HEK293 (cell line): ENCODE measurements around the gene SELENOF.

Source experiments
- CTCF ChIA-PET: fragments of 350-600 bp; formaldehyde crosslinking; extraction: SDS; loops from one replicate; lab custom pipeline; 2021; ENCODE audit warnings: antibody characterized with exemption; lab: Yijun Ruan, JAX
- POLR2A ChIA-PET: fragments of 300-600 bp; formaldehyde crosslinking; extraction: SDS; loops from one replicate; lab custom pipeline; 2020; ENCODE audit warnings: antibody characterized with exemption, inconsistent platforms; lab: Yijun Ruan, JAX
- H3K27ac ChIP-seq: fragments of 200-500 bp; sonication (Bioruptor generic); 2 replicates; pipeline ENCODE4 v1.5.1; 2014; ENCODE audit warnings: low read depth, low read length, control low read depth, inconsistent platforms; ENCODE audit errors: extremely low read depth
- H3K36me3 ChIP-seq, 2 experiments: fragments of 200-500 bp in 1 of 2; sonication (Bioruptor generic) in 1 of 2; 1 replicate in 1 of 2; 2 replicates in 1 of 2; pipeline ENCODE4 v1.5.1; 2014 to 2017; ENCODE audit warnings: inconsistent platforms in 2 of 2, low read length in 2 of 2; ENCODE audit not compliant: control insufficient read depth in 2 of 2, insufficient read depth in 1 of 2
- H3K4me1 ChIP-seq: fragments of 200-500 bp; sonication (Bioruptor generic); 2 replicates; pipeline ENCODE4 v1.5.1; 2014; ENCODE audit warnings: mild to moderate bottlenecking, low read length, inconsistent platforms; ENCODE audit not compliant: control insufficient read depth, insufficient read depth
- H3K4me3 ChIP-seq: 2 replicates; pipeline ENCODE4 v1.5.1; 2011; ENCODE audit warnings: low read depth, mild to moderate bottlenecking, control low read depth, low read length, moderate library complexity
- H3K9me3 ChIP-seq: fragments of 200-500 bp; sonication (Bioruptor generic); 2 replicates; pipeline ENCODE4 v1.5.1; 2014; ENCODE audit warnings: low read depth, low read length, inconsistent platforms; ENCODE audit not compliant: control insufficient read depth, insufficient read depth
- HOXD13 ChIP-seq: sonication (generic); formaldehyde crosslinking; IDR thresholded peaks from 2 replicates; pipeline ENCODE4 v1.8.0; 2022; ENCODE audit warnings: missing genetic modification reagents, borderline replicate concordance
- KLF1 ChIP-seq: fragments of 450-650 bp; formaldehyde crosslinking; IDR thresholded peaks from 2 replicates; pipeline ENCODE4 v1.5.1; 2016; ENCODE audit warnings: missing biosample characterization, missing genetic modification characterization
- KLF7 ChIP-seq: fragments of 450-650 bp; formaldehyde crosslinking; IDR thresholded peaks from 2 replicates; pipeline ENCODE4 v1.5.1; 2016; ENCODE audit warnings: missing biosample characterization, missing genetic modification characterization, borderline replicate concordance
- PRDM1 ChIP-seq: fragments of 450-650 bp; formaldehyde crosslinking; IDR thresholded peaks from 2 replicates; pipeline ENCODE4; 2016; ENCODE audit warnings: missing biosample characterization, missing genetic modification characterization
- SP3 ChIP-seq: fragments of 450-650 bp; formaldehyde crosslinking; IDR thresholded peaks from 2 replicates; pipeline ENCODE4 v1.5.1; 2016; ENCODE audit warnings: missing biosample characterization, missing genetic modification characterization
- SP7 ChIP-seq: fragments of 450-650 bp; formaldehyde crosslinking; IDR thresholded peaks from 2 replicates; pipeline ENCODE4 v1.5.1; 2016; ENCODE audit warnings: missing biosample characterization, missing genetic modification characterization
- YY1 ChIP-seq: fragments of 450-650 bp; formaldehyde crosslinking; IDR thresholded peaks from 2 replicates; pipeline ENCODE4 v1.5.1; 2018; ENCODE audit warnings: missing biosample characterization, missing genetic modification characterization
- ZBTB1 ChIP-seq: fragments of 450-650 bp; formaldehyde crosslinking; IDR thresholded peaks from 2 replicates; pipeline ENCODE4 v1.5.1; 2016; ENCODE audit warnings: missing biosample characterization, missing genetic modification characterization
- ZBTB21 ChIP-seq: fragments of 450-650 bp; formaldehyde crosslinking; IDR thresholded peaks from 2 replicates; pipeline ENCODE4 v1.5.1; 2017; ENCODE audit warnings: missing biosample characterization, missing genetic modification characterization
- ZBTB8A ChIP-seq: fragments of 450-650 bp; formaldehyde crosslinking; IDR thresholded peaks from 2 replicates; pipeline ENCODE4 v1.5.1; 2016; ENCODE audit warnings: missing biosample characterization, missing genetic modification characterization
- ZIC2 ChIP-seq: fragments of 450-650 bp; formaldehyde crosslinking; IDR thresholded peaks from 2 replicates; pipeline ENCODE4 v1.5.1; 2016; ENCODE audit warnings: missing biosample characterization, missing genetic modification characterization
- ZNF140 ChIP-seq: fragments of 450-650 bp; formaldehyde crosslinking; IDR thresholded peaks from 2 replicates; pipeline ENCODE4 v1.5.1; 2016; ENCODE audit warnings: missing biosample characterization, missing genetic modification characterization
- ZNF157 ChIP-seq: fragments of 450-650 bp; formaldehyde crosslinking; IDR thresholded peaks from 2 replicates; pipeline ENCODE4 v1.5.1; 2016; ENCODE audit warnings: missing biosample characterization, missing genetic modification characterization
- ZNF24 ChIP-seq: fragments of 450-650 bp; formaldehyde crosslinking; IDR thresholded peaks from 2 replicates; pipeline ENCODE4 v1.5.1; 2016; ENCODE audit warnings: missing biosample characterization, missing genetic modification characterization
- ZNF37A ChIP-seq: fragments of 450-650 bp; IDR thresholded peaks from 2 replicates; pipeline ENCODE4 v1.5.1; 2018; ENCODE audit warnings: missing biosample characterization, missing genetic modification characterization
- ZNF404 ChIP-seq: fragments of 450-650 bp; formaldehyde crosslinking; IDR thresholded peaks from 2 replicates; pipeline ENCODE4 v1.5.1; 2017; ENCODE audit warnings: missing biosample characterization, missing genetic modification characterization
- ZNF416 ChIP-seq: fragments of 450-650 bp; formaldehyde crosslinking; IDR thresholded peaks from 2 replicates; pipeline ENCODE4 v1.5.1; 2016; ENCODE audit warnings: missing biosample characterization, missing genetic modification characterization
- ZNF433 ChIP-seq: fragments of 450-650 bp; formaldehyde crosslinking; IDR thresholded peaks from 2 replicates; pipeline ENCODE4 v1.5.1; 2016; ENCODE audit warnings: missing biosample characterization, missing genetic modification characterization, low read depth
- ZNF530 ChIP-seq: fragments of 450-650 bp; formaldehyde crosslinking; IDR thresholded peaks from 2 replicates; pipeline ENCODE4 v1.5.1; 2016; ENCODE audit warnings: low read depth, missing biosample characterization, missing genetic modification characterization
- ZNF624 ChIP-seq: fragments of 450-650 bp; formaldehyde crosslinking; IDR thresholded peaks from 2 replicates; pipeline ENCODE4 v1.5.1; 2017; ENCODE audit warnings: missing biosample characterization, missing genetic modification characterization
- ZNF658 ChIP-seq: fragments of 450-650 bp; formaldehyde crosslinking; IDR thresholded peaks from 2 replicates; pipeline ENCODE4; 2016; ENCODE audit warnings: missing biosample characterization, missing genetic modification characterization
- ZNF660 ChIP-seq: fragments of 450-650 bp; IDR thresholded peaks from 2 replicates; pipeline ENCODE4 v1.5.1; 2018; ENCODE audit warnings: missing biosample characterization, mild to moderate bottlenecking, missing genetic modification characterization
- ZNF670 ChIP-seq: fragments of 450-650 bp; formaldehyde crosslinking; IDR thresholded peaks from 2 replicates; pipeline ENCODE4 v1.5.1; 2016; ENCODE audit warnings: missing biosample characterization, missing genetic modification characterization, low read depth
- ZNF768 ChIP-seq: fragments of 450-650 bp; formaldehyde crosslinking; IDR thresholded peaks from 2 replicates; pipeline ENCODE4 v1.5.1; 2018; ENCODE audit warnings: missing biosample characterization, mild to moderate bottlenecking, missing genetic modification characterization
- ZSCAN16 ChIP-seq: fragments of 450-650 bp; formaldehyde crosslinking; IDR thresholded peaks from 2 replicates; pipeline ENCODE4 v1.5.1; 2016; ENCODE audit warnings: missing biosample characterization, missing genetic modification characterization
- TF ChIP-seq, protein P1 (sequence below): fragments of 450-650 bp; formaldehyde crosslinking; IDR thresholded peaks from 2 replicates; pipeline ENCODE4 v1.5.1; 2016; ENCODE audit warnings: missing biosample characterization, missing genetic modification characterization
- TF ChIP-seq, protein P2 (sequence below): fragments of 450-650 bp; formaldehyde crosslinking; IDR thresholded peaks from 2 replicates; pipeline ENCODE4 v1.5.1; 2017; ENCODE audit warnings: missing biosample characterization, missing genetic modification characterization
- TF ChIP-seq, protein P3 (sequence below): fragments of 450-650 bp; formaldehyde crosslinking; IDR thresholded peaks from 2 replicates; pipeline ENCODE4 v1.5.1; 2017; ENCODE audit warnings: missing biosample characterization, missing genetic modification characterization
- TF ChIP-seq, protein P4 (sequence below): fragments of 450-650 bp; formaldehyde crosslinking; IDR thresholded peaks from 2 replicates; pipeline ENCODE4 v1.5.1; 2016; ENCODE audit warnings: missing biosample characterization, missing genetic modification characterization
- TF ChIP-seq, protein P5 (sequence below): fragments of 450-650 bp; IDR thresholded peaks from 2 replicates; pipeline ENCODE4 v1.5.1; 2018; ENCODE audit warnings: missing biosample characterization, mild to moderate bottlenecking, missing genetic modification characterization

SELENOF gene

DNA sequence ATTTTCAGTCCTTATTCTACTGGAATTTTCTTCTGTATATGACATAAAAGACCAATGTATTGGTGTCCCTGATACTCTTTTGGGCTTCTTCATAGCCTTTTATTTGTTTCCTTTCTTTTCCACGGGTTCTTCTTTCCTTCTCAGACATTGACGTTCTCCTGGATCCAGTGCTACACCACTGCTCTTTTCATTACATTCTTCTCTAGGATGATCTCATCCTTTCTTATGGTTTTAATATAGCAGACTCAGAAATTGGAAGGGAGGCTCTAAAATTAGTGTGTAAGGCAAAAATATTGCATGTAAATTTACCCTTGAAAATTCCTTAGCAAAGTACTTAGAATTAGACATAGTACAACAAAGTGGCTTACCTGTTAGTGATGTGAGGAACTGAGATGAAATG, 65.3 kb downstream of the SELENOF start:
- ChIA-PET POLR2A (no interaction called here), CTCF (no interaction called here)
- no peaks in the 10 kb centered on the region for H3K9me3 ChIP-seq
- no peak overlapping the region for H3K4me3 ChIP-seq
- no peak overlapping the region for H3K27ac ChIP-seq
- TF ChIP-seq ZNF24 (no peak), PRDM1 (tag by site-specific recombination) (no peak), ZNF670 (tag by site-specific recombination) (no peak), ZIC2 (tag by site-specific recombination) (no peak), ZNF140 (tag by site-specific recombination) (no peak), ZNF530 (tag by site-specific recombination) (no peak), ZBTB8A (tag by site-specific recombination) (no peak), YY1 (tag by site-specific recombination) (no peak), ZNF416 (tag by site-specific recombination) (no peak), ZNF768 (tag by site-specific recombination) (no peak), ZNF157 (tag by site-specific recombination) (no peak), ZBTB1 (tag by site-specific recombination) (no peak), ZNF624 (no peak), ZNF433 (tag by site-specific recombination) (no peak), SP7 (tag by site-specific recombination) (no peak), ZNF658 (no peak), KLF1 (no peak)
- TF ChIP-seq, protein P1, sequence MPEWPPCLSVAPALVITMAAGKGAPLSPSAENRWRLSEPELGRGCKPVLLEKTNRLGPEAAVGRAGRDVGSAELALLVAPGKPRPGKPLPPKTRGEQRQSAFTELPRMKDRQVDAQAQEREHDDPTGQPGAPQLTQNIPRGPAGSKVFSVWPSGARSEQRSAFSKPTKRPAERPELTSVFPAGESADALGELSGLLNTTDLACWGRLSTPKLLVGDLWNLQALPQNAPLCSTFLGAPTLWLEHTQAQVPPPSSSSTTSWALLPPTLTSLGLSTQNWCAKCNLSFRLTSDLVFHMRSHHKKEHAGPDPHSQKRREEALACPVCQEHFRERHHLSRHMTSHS (tag by site-specific recombination) = no peak
- TF ChIP-seq, protein P2, sequence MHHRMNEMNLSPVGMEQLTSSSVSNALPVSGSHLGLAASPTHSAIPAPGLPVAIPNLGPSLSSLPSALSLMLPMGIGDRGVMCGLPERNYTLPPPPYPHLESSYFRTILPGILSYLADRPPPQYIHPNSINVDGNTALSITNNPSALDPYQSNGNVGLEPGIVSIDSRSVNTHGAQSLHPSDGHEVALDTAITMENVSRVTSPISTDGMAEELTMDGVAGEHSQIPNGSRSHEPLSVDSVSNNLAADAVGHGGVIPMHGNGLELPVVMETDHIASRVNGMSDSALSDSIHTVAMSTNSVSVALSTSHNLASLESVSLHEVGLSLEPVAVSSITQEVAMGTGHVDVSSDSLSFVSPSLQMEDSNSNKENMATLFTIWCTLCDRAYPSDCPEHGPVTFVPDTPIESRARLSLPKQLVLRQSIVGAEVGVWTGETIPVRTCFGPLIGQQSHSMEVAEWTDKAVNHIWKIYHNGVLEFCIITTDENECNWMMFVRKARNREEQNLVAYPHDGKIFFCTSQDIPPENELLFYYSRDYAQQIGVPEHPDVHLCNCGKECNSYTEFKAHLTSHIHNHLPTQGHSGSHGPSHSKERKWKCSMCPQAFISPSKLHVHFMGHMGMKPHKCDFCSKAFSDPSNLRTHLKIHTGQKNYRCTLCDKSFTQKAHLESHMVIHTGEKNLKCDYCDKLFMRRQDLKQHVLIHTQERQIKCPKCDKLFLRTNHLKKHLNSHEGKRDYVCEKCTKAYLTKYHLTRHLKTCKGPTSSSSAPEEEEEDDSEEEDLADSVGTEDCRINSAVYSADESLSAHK (tag by site-specific recombination) = no peak
- TF ChIP-seq, protein P3, sequence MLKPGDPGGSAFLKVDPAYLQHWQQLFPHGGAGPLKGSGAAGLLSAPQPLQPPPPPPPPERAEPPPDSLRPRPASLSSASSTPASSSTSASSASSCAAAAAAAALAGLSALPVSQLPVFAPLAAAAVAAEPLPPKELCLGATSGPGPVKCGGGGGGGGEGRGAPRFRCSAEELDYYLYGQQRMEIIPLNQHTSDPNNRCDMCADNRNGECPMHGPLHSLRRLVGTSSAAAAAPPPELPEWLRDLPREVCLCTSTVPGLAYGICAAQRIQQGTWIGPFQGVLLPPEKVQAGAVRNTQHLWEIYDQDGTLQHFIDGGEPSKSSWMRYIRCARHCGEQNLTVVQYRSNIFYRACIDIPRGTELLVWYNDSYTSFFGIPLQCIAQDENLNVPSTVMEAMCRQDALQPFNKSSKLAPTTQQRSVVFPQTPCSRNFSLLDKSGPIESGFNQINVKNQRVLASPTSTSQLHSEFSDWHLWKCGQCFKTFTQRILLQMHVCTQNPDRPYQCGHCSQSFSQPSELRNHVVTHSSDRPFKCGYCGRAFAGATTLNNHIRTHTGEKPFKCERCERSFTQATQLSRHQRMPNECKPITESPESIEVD (tag by site-specific recombination) = no peak
- no peaks in the 10 kb centered on the region for H3K36me3 ChIP-seq
- H3K4me1 ChIP-seq = 0 out of 2 replicates have a peak, but pooled peaks cover 5% of the 10 kb centered on the region

DNA sequence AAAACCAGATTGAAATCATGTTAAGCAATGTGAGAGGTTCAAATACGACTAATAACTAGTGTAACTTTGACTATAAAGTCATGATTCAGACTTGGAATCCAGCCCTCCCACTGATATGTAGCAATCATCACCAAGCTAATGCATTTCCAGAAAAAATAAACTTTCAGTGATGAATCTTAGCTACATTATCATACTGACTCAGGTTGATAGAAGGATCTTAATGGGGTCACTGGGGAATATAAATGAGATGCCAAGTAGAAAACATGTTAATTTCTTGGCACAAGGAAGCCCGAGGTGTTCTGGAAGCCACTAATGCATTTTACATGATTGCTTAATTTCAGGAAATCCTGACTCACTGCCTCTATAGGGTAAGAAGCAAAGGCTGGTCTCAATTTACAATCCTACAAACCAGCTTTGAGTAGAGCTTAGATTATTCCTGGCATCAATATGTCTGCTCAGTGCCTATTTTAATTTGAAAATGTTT, 67.7 kb downstream of the SELENOF start:
- ChIA-PET POLR2A (interaction anchor here (1.0 kb wide), 1 partner anchor 68 kb away, joined by 5 read pairs; the partner anchor contains the start of genes HS2ST1 and SELENOF), CTCF (interaction anchor here (0.8 to 1.2 kb wide), 3 partner anchors 29 to 237 kb away, joined by 3 to 5 read pairs (median 4); no protein-coding TSS in a partner anchor)
- Histone ChIP-seq H3K36me3 (no peaks in the 10 kb centered on the region), H3K4me1 (0 out of 2 replicates have a peak, but pooled peaks cover 5% of the 10 kb centered on the region), H3K4me3 (no peak overlapping the region), H3K9me3 (no peaks in the 10 kb centered on the region), H3K27ac (no peak overlapping the region; the same call in 1 of the 2 replicates)
- peak; percentile 43; the same call in 1 of the 2 replicates for TF ChIP-seq ZSCAN16 (tag by site-specific recombination)
- 0 out of 2 replicates have a peak, but pooled peaks have one; percentile 16 for TF ChIP-seq ZBTB21 (tag by site-specific recombination)
- no peak; the same call in 1 of the 2 replicates for TF ChIP-seq SP3 (tag by site-specific recombination)
- TF ChIP-seq ZNF660 (tag by site-specific recombination) = peak; percentile 54; the same call in 1 of the 2 replicates
- TF ChIP-seq, protein P4, sequence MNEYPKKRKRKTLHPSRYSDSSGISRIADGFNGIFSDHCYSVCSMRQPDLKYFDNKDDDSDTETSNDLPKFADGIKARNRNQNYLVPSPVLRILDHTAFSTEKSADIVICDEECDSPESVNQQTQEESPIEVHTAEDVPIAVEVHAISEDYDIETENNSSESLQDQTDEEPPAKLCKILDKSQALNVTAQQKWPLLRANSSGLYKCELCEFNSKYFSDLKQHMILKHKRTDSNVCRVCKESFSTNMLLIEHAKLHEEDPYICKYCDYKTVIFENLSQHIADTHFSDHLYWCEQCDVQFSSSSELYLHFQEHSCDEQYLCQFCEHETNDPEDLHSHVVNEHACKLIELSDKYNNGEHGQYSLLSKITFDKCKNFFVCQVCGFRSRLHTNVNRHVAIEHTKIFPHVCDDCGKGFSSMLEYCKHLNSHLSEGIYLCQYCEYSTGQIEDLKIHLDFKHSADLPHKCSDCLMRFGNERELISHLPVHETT = 0 out of 2 replicates have a peak, but pooled peaks have one; percentile 34
- peak; percentile 66 for TF ChIP-seq SP7 (tag by site-specific recombination)
- no peak for TF ChIP-seq HOXD13 (CRISPR knock-in tag)
- TF ChIP-seq, protein P5, sequence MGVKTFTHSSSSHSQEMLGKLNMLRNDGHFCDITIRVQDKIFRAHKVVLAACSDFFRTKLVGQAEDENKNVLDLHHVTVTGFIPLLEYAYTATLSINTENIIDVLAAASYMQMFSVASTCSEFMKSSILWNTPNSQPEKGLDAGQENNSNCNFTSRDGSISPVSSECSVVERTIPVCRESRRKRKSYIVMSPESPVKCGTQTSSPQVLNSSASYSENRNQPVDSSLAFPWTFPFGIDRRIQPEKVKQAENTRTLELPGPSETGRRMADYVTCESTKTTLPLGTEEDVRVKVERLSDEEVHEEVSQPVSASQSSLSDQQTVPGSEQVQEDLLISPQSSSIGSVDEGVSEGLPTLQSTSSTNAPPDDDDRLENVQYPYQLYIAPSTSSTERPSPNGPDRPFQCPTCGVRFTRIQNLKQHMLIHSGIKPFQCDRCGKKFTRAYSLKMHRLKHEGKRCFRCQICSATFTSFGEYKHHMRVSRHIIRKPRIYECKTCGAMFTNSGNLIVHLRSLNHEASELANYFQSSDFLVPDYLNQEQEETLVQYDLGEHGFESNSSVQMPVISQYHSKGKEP (tag by site-specific recombination) = peak; percentile 49; the same call in 1 of the 2 replicates
- TF ChIP-seq KLF7 (tag by site-specific recombination) = no peak
- no peak for TF ChIP-seq ZNF404 (tag by site-specific recombination)
- no peak for TF ChIP-seq ZNF37A (tag by site-specific recombination)
